Liver (tissue), 9 donors: ENCODE measurements around the gene RBSN. TPM values are rescaled to one million over a fixed set of nuclear protein-coding genes. Genes with fewer than 3 reads are reported as not detected.

Source experiments
- DNase-seq: peaks from one replicate; pipeline ENCODE4 v3.0.0-alpha.2; 2017; ENCODE audit warnings: low spot score
- H3K27ac ChIP-seq, 2 donors: one replicate each; pipeline ENCODE4 v1.7.0; 2013; ENCODE audit warnings: inconsistent platforms in 2 of 2, low read length in 2 of 2, control low read depth in 1 of 2, low read depth in 1 of 2, mild to moderate bottlenecking in 1 of 2
- H3K27me3 ChIP-seq, 4 donors: one replicate each; pipeline versions ENCODE4 v1.6.1 to v1.7.0; 2013; ENCODE audit warnings: low read length in 3 of 4, inconsistent platforms in 1 of 4, mild to moderate bottlenecking in 1 of 4, moderate library complexity in 1 of 4; ENCODE audit not compliant: control insufficient read depth in 4 of 4, insufficient read depth in 4 of 4
- H3K36me3 ChIP-seq, 4 donors: one replicate each; pipeline versions ENCODE4 v1.6.1 to v1.7.0; 2013; ENCODE audit warnings: low read length in 3 of 4, mild to moderate bottlenecking in 3 of 4, low read depth in 1 of 4, moderate library complexity in 1 of 4; ENCODE audit not compliant: control insufficient read depth in 4 of 4, insufficient read depth in 3 of 4
- H3K4me1 ChIP-seq, 4 donors: one replicate each; pipeline versions ENCODE4 v1.6.1 to v1.7.0; 2013; ENCODE audit warnings: low read length in 3 of 4, mild to moderate bottlenecking in 3 of 4, moderate library complexity in 1 of 4; ENCODE audit not compliant: control insufficient read depth in 4 of 4, insufficient read depth in 4 of 4
- H3K4me3 ChIP-seq, 3 donors: one replicate each; pipeline versions ENCODE4 v1.6.1 to v1.7.0; 2013; ENCODE audit warnings: low read length in 3 of 3, control low read depth in 1 of 3, low read depth in 1 of 3, mild to moderate bottlenecking in 1 of 3
- H3K9ac ChIP-seq, 2 donors: one replicate each; pipeline ENCODE4 v1.7.0; 2013; ENCODE audit warnings: low read length in 2 of 2, mild to moderate bottlenecking in 2 of 2, moderate library complexity in 2 of 2, control low read depth in 1 of 2, low read depth in 1 of 2
- H3K9me3 ChIP-seq, 4 donors: one replicate each; pipeline versions ENCODE4 v1.6.1 to v1.7.0; 2013; ENCODE audit warnings: low read length in 3 of 4; ENCODE audit not compliant: control insufficient read depth in 4 of 4
- CTCF ChIP-seq: fragments of 150-350 bp; IDR thresholded peaks from 2 replicates; pipeline ENCODE4 v1.5.1; 2017; ENCODE audit warnings: improper control_type of control experiment, low read depth, low read length; ENCODE audit not compliant: missing input control
- EGR1 ChIP-seq, 2 donors: IDR thresholded peaks; 2 replicates each; pipeline ENCODE4 v1.6.1; 2016 to 2018; ENCODE audit warnings: antibody characterized with exemption in 2 of 2, low read depth in 2 of 2
- FOXA1 ChIP-seq: IDR thresholded peaks from 2 replicates; pipeline ENCODE4 v1.6.1; 2016; ENCODE audit warnings: antibody characterized with exemption
- FOXA2 ChIP-seq: IDR thresholded peaks from 2 replicates; pipeline ENCODE4 v1.6.1; 2016; ENCODE audit warnings: antibody characterized with exemption
- HNF4A ChIP-seq, 2 donors: conservative IDR thresholded peaks; 2 replicates each; pipeline ENCODE4 v1.6.1; 2016; ENCODE audit warnings: antibody characterized with exemption in 2 of 2, mild to moderate bottlenecking in 2 of 2
- HNF4G ChIP-seq: IDR thresholded peaks from 2 replicates; pipeline ENCODE4 v1.6.1; 2016; ENCODE audit warnings: antibody characterized with exemption
- JUND ChIP-seq, 2 donors: IDR thresholded peaks; 2 replicates each; pipeline ENCODE4 v1.6.1; 2016; ENCODE audit warnings: antibody characterized with exemption in 2 of 2
- NR2F2 ChIP-seq: IDR thresholded peaks from 2 replicates; pipeline ENCODE4 v1.6.1; 2016; ENCODE audit warnings: antibody characterized with exemption
- RAD21 ChIP-seq, 2 donors: IDR thresholded peaks; 2 replicates each; pipeline ENCODE4 v1.6.1; 2016; ENCODE audit warnings: antibody characterized with exemption in 2 of 2, mild to moderate bottlenecking in 2 of 2
- RXRA ChIP-seq, 2 donors: IDR thresholded peaks; 2 replicates each; pipeline ENCODE4 v1.6.1; 2017 to 2018; ENCODE audit warnings: antibody characterized with exemption in 2 of 2, mild to moderate bottlenecking in 1 of 2
- YY1 ChIP-seq: IDR thresholded peaks from 2 replicates; pipeline ENCODE4 v1.6.1; 2016; ENCODE audit warnings: antibody characterized with exemption, mild to moderate bottlenecking
- ZBTB33 ChIP-seq: IDR thresholded peaks from 2 replicates; pipeline ENCODE4 v1.6.1; 2016; ENCODE audit warnings: antibody characterized with exemption
- WGBS: extraction: QIAGEN DNeasy Blood & Tissue Kit; methylation state at CpG from one replicate; pipeline ENCODE4 v1.1.7; 2013; 5-methylcytosine and 5-hydroxymethylcytosine counted together
- polyA plus RNA-seq, 2 donors: library from polyadenylated mRNA; stranded (reverse) in 1 of 2; unstranded in 1 of 2; fragments of 200-250 nt in 1 of 2; fragments of >200 nt in 1 of 2; fragmentation: Nextera tagmentation in 1 of 2; extraction: Ambion mirVana in 1 of 2; gene quantifications; one replicate each; pipeline versions ENCODE4 v1.2.1 to v1.2.3, GENCODE V29; 2013 to 2015
- total RNA-seq, 2 donors: library from RNA; depleted of rRNA; stranded (reverse); fragments of >200 nt; gene quantifications; one replicate each; pipeline ENCODE4 v1.2.3, GENCODE V29; 2014
- donor health status: healthy.
- donor health status: healthy.
- donor health status: healthy.
- donor health status: healthy.
- donor health status: healthy.

The RBSN gene
- total and polyA plus RNA-seq, 4 donors: 5.6 to 18.3 (median 11.9) TPM

GRCh38 chr3:15038306-15038705, 60.6 kb downstream of the RBSN start:
- Histone ChIP-seq H3K27ac (no peak overlapping the region), H3K9me3 (no peaks in the 10 kb centered on the region), H3K9ac (no peak overlapping the region), H3K4me1 (no peaks in the 10 kb centered on the region), H3K4me3 (no peak overlapping the region), H3K27me3 (no peaks in the 10 kb centered on the region), H3K36me3 (peaks cover 5 to 57% (median 39%) of the 10 kb centered on the region in 4 donors)
- TF ChIP-seq FOXA1 (no peak), JUND (IDR thresholded peaks at IDR 0.05) (no peak), NR2F2 (no peak), RXRA (IDR thresholded peaks at IDR 0.05) (no peak), RAD21 (IDR thresholded peaks at IDR 0.05) (no peak), HNF4G (no peak), CTCF (no peak), EGR1 (IDR thresholded peaks at IDR 0.05; ENCODE audit: low read depth in 2 of 2) (no peak)
- no peak for DNase-seq
- 95% methylated on average over 6 of the region's 6 CpGs for WGBS

- Histone ChIP-seq H3K4me3 (no peak overlapping the region), H3K9ac (no peak overlapping the region), H3K27ac (no peak overlapping the region), H3K4me1 (no peaks in the 10 kb centered on the region), H3K36me3 (peaks cover 13 to 57% (median 37%) of the 10 kb centered on the region in 4 donors), H3K9me3 (no peaks in the 10 kb centered on the region), H3K27me3 (no peaks in the 10 kb centered on the region)
- WGBS: 95% methylated on average over 3 of the region's 3 CpGs
- TF ChIP-seq FOXA1: no peak
- DNase-seq: no peak
These were observed 65.8 kb downstream of the RBSN start for GRCh38 chr3:15033103-15033502.

GRCh38 chr3:15032650-15033049, 66.3 kb downstream of the RBSN start:
- Histone ChIP-seq H3K9ac (no peak overlapping the region), H3K27me3 (no peaks in the 10 kb centered on the region), H3K36me3 (peaks cover 13 to 53% (median 32%) of the 10 kb centered on the region in 4 donors), H3K4me3 (no peak overlapping the region), H3K27ac (no peak overlapping the region), H3K9me3 (no peaks in the 10 kb centered on the region), H3K4me1 (no peaks in the 10 kb centered on the region)
- 94% methylated on average over 2 of the region's 2 CpGs for WGBS
- no peak for DNase-seq
- TF ChIP-seq FOXA1 (no peak), ZBTB33 (no peak), FOXA2 (no peak), HNF4A (conservative IDR thresholded peaks at IDR 0.05) (no peak), NR2F2 (no peak), RXRA (IDR thresholded peaks at IDR 0.05) (no peak), YY1 (no peak)
